HepG2 (cell line): ENCODE data around the gene AP3B1. TPM values are rescaled to one million over a fixed set of nuclear protein-coding genes. Genes with fewer than 3 reads are reported as not detected.

Experiments
- ATAC-seq: fragments of 200-7000 bp; cut with Tn5 transposase; 3 replicates; pipeline ENCODE4 v1.9.1; 2020; ENCODE audit warnings: mild to moderate bottlenecking, moderate library complexity
- BruUV-seq: library from RNA; stranded (reverse); fragments of 400-500 nt; replicated peaks from 2 replicates; lab custom pipeline; 2021; lab: Mats Ljungman, UMichigan
- CTCF ChIA-PET: fragments of 300-600 bp; formaldehyde crosslinking; extraction: SDS; loops from one replicate; lab custom pipeline; 2021; ENCODE audit warnings: low total read pairs, inconsistent platforms, low intra/inter-chr PET ratio; lab: Yijun Ruan, JAX
- POLR2A ChIA-PET: fragments of 350-600 bp; sonication (Branson Sonifier 250); formaldehyde crosslinking; loops from one replicate; lab custom pipeline; 2020; ENCODE audit warnings: antibody characterized with exemption, inconsistent platforms; lab: Yijun Ruan, JAX
- DNase-seq: peaks from one replicate; pipeline ENCODE4 v3.0.0-alpha.2; 2015; ENCODE audit warnings: low spot score
- FAIRE-seq: peaks from 3 replicates; lab custom pipeline; 2011; peaks lifted over from hg19 to GRCh38; lab: Jason Lieb, UNC
- H2AFZ ChIP-seq: one replicate; pipeline ENCODE4 v1.6.1; 2011; ENCODE audit warnings: low read length, inconsistent platforms
- H3K27ac ChIP-seq: fragments of 300-600 bp; 3 replicates; pipeline ENCODE4 v1.8.0; 2011; ENCODE audit warnings: mixed run types, mild to moderate bottlenecking, mixed read lengths, low read length, inconsistent platforms; ENCODE audit not compliant: insufficient read depth; ENCODE audit errors: extremely low read length
- H3K27me3 ChIP-seq, 2 experiments: fragments of 200-600 bp in 1 of 2; 2 replicates in 1 of 2; 3 replicates in 1 of 2; pipeline versions ENCODE4 v1.6.0 to v1.8.0; 2011; ENCODE audit warnings: low read length in 2 of 2, mild to moderate bottlenecking in 2 of 2, moderate library complexity in 2 of 2, inconsistent platforms in 1 of 2; ENCODE audit not compliant: insufficient read depth in 2 of 2, control insufficient read depth in 1 of 2
- H3K36me3 ChIP-seq, 2 experiments: fragments of 200-600 bp in 1 of 2; replicated peaks in 1 of 2; 2 replicates in 1 of 2; 3 replicates in 1 of 2; pipeline versions ENCODE4 v1.5.1 to v1.8.0; 2011; ENCODE audit warnings: low read length in 2 of 2, inconsistent platforms in 1 of 2; ENCODE audit not compliant: insufficient read depth in 2 of 2, control insufficient read depth in 1 of 2
- H3K4me1 ChIP-seq: 2 replicates; pipeline ENCODE4 v1.5.1; 2012; ENCODE audit warnings: low read length, inconsistent platforms; ENCODE audit not compliant: insufficient read depth
- H3K4me2 ChIP-seq: 2 replicates; pipeline ENCODE4 v1.6.0; 2011; ENCODE audit warnings: low read depth, low read length, inconsistent platforms
- H3K4me3 ChIP-seq, 3 experiments: fragments of 200-600 bp in 1 of 3; sonication (generic), shearing (Covaris generic) in 1 of 3; replicated peaks in 1 of 3; 2 replicates each; pipeline ENCODE4 v1.5.1; 2011 to 2016; ENCODE audit warnings: low read length in 3 of 3, inconsistent platforms in 2 of 3, low read depth in 2 of 3, mild to moderate bottlenecking in 2 of 3, control low read depth in 1 of 3, mixed read lengths in 1 of 3; ENCODE audit not compliant: insufficient read depth in 1 of 3
- H3K79me2 ChIP-seq: one replicate; pipeline ENCODE4 v1.6.1; 2011; ENCODE audit warnings: low read length, inconsistent platforms; ENCODE audit not compliant: insufficient read depth
- H3K9ac ChIP-seq: 2 replicates; pipeline ENCODE4 v1.6.0; 2011; ENCODE audit warnings: mild to moderate bottlenecking, low read depth, low read length, inconsistent platforms; ENCODE audit not compliant: insufficient read depth
- H3K9me3 ChIP-seq: 2 replicates; pipeline ENCODE4 v1.5.1; 2012; ENCODE audit warnings: mild to moderate bottlenecking, low read length
- H4K20me1 ChIP-seq: 2 replicates; pipeline ENCODE4 v1.6.0; 2011; ENCODE audit warnings: inconsistent platforms, mild to moderate bottlenecking, low read length, moderate library complexity; ENCODE audit not compliant: insufficient read depth
- ATF7 ChIP-seq, 2 experiments: fragments of 450-650 bp in 1 of 2; sonication (generic) in 1 of 2; formaldehyde crosslinking in 1 of 2; IDR thresholded peaks; 2 replicates each; pipeline versions ENCODE4 v1.4.0 to v1.6.1; 2016 to 2020; ENCODE audit warnings: antibody characterized with exemption in 1 of 2, mild to moderate bottlenecking in 1 of 2, missing genetic modification reagents in 1 of 2
- KDM6A ChIP-seq: IDR thresholded peaks from 2 replicates; pipeline ENCODE4 v1.6.1; 2016; ENCODE audit warnings: low read depth
- MIER2 ChIP-seq: IDR thresholded peaks from 2 replicates; pipeline ENCODE4 v1.6.1; 2016; ENCODE audit warnings: missing biosample characterization, missing genetic modification reagents
- MXD4 ChIP-seq: IDR thresholded peaks from 2 replicates; pipeline ENCODE4 v1.6.1; 2016; ENCODE audit warnings: mild to moderate bottlenecking, missing biosample characterization, missing genetic modification reagents
- PCBP1 ChIP-seq: fragments of 200-400 bp; formaldehyde crosslinking; IDR thresholded peaks from 2 replicates; pipeline ENCODE4 v1.6.1; 2017; ENCODE audit warnings: mild to moderate bottlenecking, low read depth, low read length, borderline replicate concordance
- PRDM15 ChIP-seq: sonication (generic); formaldehyde crosslinking; IDR thresholded peaks from 2 replicates; pipeline ENCODE4 v1.4.0; 2020; ENCODE audit warnings: missing genetic modification reagents
- PRDM4 ChIP-seq: sonication (generic); formaldehyde crosslinking; IDR thresholded peaks from 2 replicates; pipeline ENCODE4 v1.9.0; 2021; ENCODE audit warnings: missing genetic modification reagents, borderline replicate concordance
- RELA ChIP-seq: sonication (generic); formaldehyde crosslinking; IDR thresholded peaks from 2 replicates; pipeline ENCODE4 v1.4.0; 2020; ENCODE audit warnings: missing genetic modification reagents
- SRSF9 ChIP-seq: fragments of 200-400 bp; formaldehyde crosslinking; IDR thresholded peaks from 2 replicates; pipeline ENCODE4 v1.6.1; 2018; ENCODE audit warnings: borderline replicate concordance, mild to moderate bottlenecking, low read depth, low read length; ENCODE audit not compliant: insufficient read depth, poor library complexity, severe bottlenecking
- TCF7 ChIP-seq: sonication (generic); IDR thresholded peaks from 2 replicates; pipeline ENCODE4 v1.6.1; 2016; ENCODE audit warnings: antibody characterized with exemption, low read depth
- ZKSCAN1 ChIP-seq: fragments of 150-350 bp; IDR thresholded peaks from 2 replicates; pipeline ENCODE4 v1.6.1; 2014; ENCODE audit warnings: low read length
- ZNF20 ChIP-seq: sonication (generic); formaldehyde crosslinking; IDR thresholded peaks from 2 replicates; pipeline ENCODE4 v1.4.0; 2020; ENCODE audit warnings: mild to moderate bottlenecking, moderate library complexity, missing genetic modification reagents
- ZNF335 ChIP-seq: sonication (generic); formaldehyde crosslinking; IDR thresholded peaks from 2 replicates; pipeline ENCODE4 v1.4.0; 2020; ENCODE audit warnings: missing genetic modification reagents
- ZNF547 ChIP-seq: sonication (generic); formaldehyde crosslinking; IDR thresholded peaks from 2 replicates; pipeline ENCODE4 v1.5.1; 2020; ENCODE audit warnings: mild to moderate bottlenecking, missing genetic modification reagents
- ZNF550 ChIP-seq: sonication (generic); formaldehyde crosslinking; IDR thresholded peaks from 2 replicates; pipeline ENCODE4 v1.4.0; 2020; ENCODE audit warnings: mild to moderate bottlenecking, missing genetic modification reagents, borderline replicate concordance
- ZNF567 ChIP-seq: sonication (generic); formaldehyde crosslinking; IDR thresholded peaks from 2 replicates; pipeline ENCODE4 v1.8.1; 2023; ENCODE audit warnings: mild to moderate bottlenecking, missing genetic modification reagents, borderline replicate concordance
- ZNF577 ChIP-seq: sonication (generic); formaldehyde crosslinking; IDR thresholded peaks from 2 replicates; pipeline ENCODE4 v1.4.0; 2020; ENCODE audit warnings: mild to moderate bottlenecking, low read depth, missing genetic modification reagents, borderline replicate concordance
- ZNF674 ChIP-seq: sonication (generic); formaldehyde crosslinking; IDR thresholded peaks from 2 replicates; pipeline ENCODE4 v1.5.0; 2020; ENCODE audit warnings: low read depth, mild to moderate bottlenecking, missing genetic modification reagents
- WGBS: methylation state at CpG from one replicate; pipeline ENCODE4 v1.1.6; 2017; ENCODE audit warnings: low lambda C conversion rate; 5-methylcytosine and 5-hydroxymethylcytosine counted together
- in situ Hi-C: cut with HindIII; loops from 2 replicates; pipeline ENCODE4 v1.10.0; 2017; ENCODE audit warnings: low pct_unique_long_range_greater_than_20kb; ENCODE audit not compliant: extremely low pct_ligation_motif_present
- intact Hi-C: fragments of 100-400 bp; cut with micrococcal nuclease; formaldehyde crosslinking; loops from one replicate; pipeline ENCODE4 v1.10.0; 2022; ENCODE audit not compliant: unreplicated experiment
- polyA plus RNA-seq, 8 experiments: library from polyadenylated mRNA; depleted of rRNA in 3 of 8; stranded (reverse) in 7 of 8; unstranded in 1 of 8; fragments of >200 nt; fragmentation: Illumina TruSeq in 4 of 8; extraction: Trizol in 4 of 8; gene quantifications; 2 replicates each; pipeline versions ENCODE4 v1.2.1 to v1.2.3, GENCODE V29; 2011 to 2016; ENCODE audit warnings: low read depth in 4 of 8, missing spikeins in 1 of 8, mixed read lengths in 1 of 8; ENCODE audit not compliant: insufficient read depth in 1 of 8
- total RNA-seq, 5 experiments: library from RNA; depleted of rRNA; stranded (reverse); fragments of >200 nt; fragmentation: Illumina TruSeq; extraction: Trizol; gene quantifications; 2 replicates each; pipeline ENCODE4 v1.2.3, GENCODE V29; 2016; ENCODE audit warnings: low read depth in 1 of 5

AP3B1 gene
- total and polyA plus RNA-seq, 2 of the 13 experiments (the other 11 are each of a cell fraction or from before 2014, with no cell fraction given) = 37.7 to 51.2 TPM

- no peak for DNase-seq
- no TSS peak for BruUV-seq
Observed at GRCh38 chr5:78076351-78076750, 218.1 kb downstream of the AP3B1 start.

GRCh38 chr5:78075301-78075700 is 219.2 kb downstream of the AP3B1 start:
- in situ Hi-C loops = no loop called here
- Histone ChIP-seq H3K9me3 (no peaks in the 10 kb centered on the region), H3K4me3 (no peak overlapping the region), H3K79me2 (no peaks in the 10 kb centered on the region), H3K9ac (no peak overlapping the region), H3K4me2 (no peak overlapping the region), H3K27ac (no peak overlapping the region), H3K36me3 (no peaks in the 10 kb centered on the region; a peak in 1 of 5 replicates), H3K4me1 (no peaks in the 10 kb centered on the region), H3K27me3 (no peaks in the 10 kb centered on the region), H2AFZ (no peak overlapping the region), H4K20me1 (no peaks in the 10 kb centered on the region)
- intact Hi-C loops = no loop called here
- FAIRE-seq (no peak), ATAC-seq (no peak), DNase-seq (no peak)
- no TSS peak for BruUV-seq
- WGBS = 100% methylated on average over 3 of the region's 3 CpGs
- CTCF ChIA-PET = no interaction called here
- POLR2A ChIA-PET = no interaction called here
- TF ChIP-seq ZNF577 (CRISPR knock-in tag) = no peak
- no peak for TF ChIP-seq PCBP1
- TF ChIP-seq RELA = no peak
- TF ChIP-seq SRSF9 = no peak
- no peak for TF ChIP-seq ZNF550
- no peak for TF ChIP-seq ATF7 (IDR thresholded peaks at IDR 0.05)
- TF ChIP-seq ATF7 (CRISPR knock-in tag; IDR thresholded peaks at IDR 0.05) = no peak
- TF ChIP-seq PRDM4 (CRISPR knock-in tag) = no peak
- TF ChIP-seq ZNF674 (CRISPR knock-in tag) = no peak
- no peak for TF ChIP-seq PRDM15 (CRISPR knock-in tag)

More at GRCh38 chr5:78076351-78076750, 218.1 kb downstream of the AP3B1 start:
- Histone ChIP-seq H3K9ac (no peak overlapping the region), H3K4me2 (no peak overlapping the region), H4K20me1 (no peaks in the 10 kb centered on the region), H3K4me1 (no peaks in the 10 kb centered on the region), H3K79me2 (no peaks in the 10 kb centered on the region), H3K27ac (no peak overlapping the region), H3K36me3 (no peaks in the 10 kb centered on the region; a peak in 1 of 5 replicates), H2AFZ (no peak overlapping the region), H3K4me3 (no peak overlapping the region), H3K9me3 (no peaks in the 10 kb centered on the region), H3K27me3 (no peaks in the 10 kb centered on the region)
- CTCF ChIA-PET = no interaction called here
- FAIRE-seq = no peak
- WGBS = 88% methylated on average over 2 of the region's 2 CpGs
- POLR2A ChIA-PET = no interaction called here
- no peak for TF ChIP-seq MXD4 (CRISPR knock-in tag)
- TF ChIP-seq ZNF20 (CRISPR knock-in tag) = no peak
- no peak for TF ChIP-seq ZNF547 (CRISPR knock-in tag)
- no peak for TF ChIP-seq ZNF567 (CRISPR knock-in tag)
- no peak for TF ChIP-seq KDM6A (CRISPR knock-in tag)
- no peak for TF ChIP-seq MIER2 (CRISPR knock-in tag)
- TF ChIP-seq ZNF335 (CRISPR knock-in tag) = no peak
- TF ChIP-seq ZKSCAN1 = no peak
- TF ChIP-seq TCF7 = no peak
- ATAC-seq = no peak
- in situ Hi-C loops (no loop called here), intact Hi-C loops (no loop called here)
